GM12892 (cell line): ENCODE data around the gene EML4.

Source experiments
- DNase-seq: peaks from one replicate; pipeline ENCODE4 v3.0.0; 2011; ENCODE audit not compliant: insufficient read length
- FAIRE-seq: peaks from 2 replicates; lab custom pipeline; 2011; peaks lifted over from hg19 to GRCh38; lab: Jason Lieb, UNC
- POLR2A ChIP-seq: IDR thresholded peaks from 2 replicates; pipeline ENCODE4 v1.6.1; 2011; ENCODE audit warnings: low read depth, low read length, control low read depth
- POLR2AphosphoS5 ChIP-seq: IDR thresholded peaks from 2 replicates; pipeline ENCODE4 v1.6.1; 2011; ENCODE audit warnings: low read depth, low read length, control low read depth
- TAF1 ChIP-seq: IDR thresholded peaks from 2 replicates; pipeline ENCODE4 v1.6.1; 2011; ENCODE audit warnings: low read depth, mild to moderate bottlenecking, control low read depth, low read length, borderline replicate concordance

EML4 gene

DNA sequence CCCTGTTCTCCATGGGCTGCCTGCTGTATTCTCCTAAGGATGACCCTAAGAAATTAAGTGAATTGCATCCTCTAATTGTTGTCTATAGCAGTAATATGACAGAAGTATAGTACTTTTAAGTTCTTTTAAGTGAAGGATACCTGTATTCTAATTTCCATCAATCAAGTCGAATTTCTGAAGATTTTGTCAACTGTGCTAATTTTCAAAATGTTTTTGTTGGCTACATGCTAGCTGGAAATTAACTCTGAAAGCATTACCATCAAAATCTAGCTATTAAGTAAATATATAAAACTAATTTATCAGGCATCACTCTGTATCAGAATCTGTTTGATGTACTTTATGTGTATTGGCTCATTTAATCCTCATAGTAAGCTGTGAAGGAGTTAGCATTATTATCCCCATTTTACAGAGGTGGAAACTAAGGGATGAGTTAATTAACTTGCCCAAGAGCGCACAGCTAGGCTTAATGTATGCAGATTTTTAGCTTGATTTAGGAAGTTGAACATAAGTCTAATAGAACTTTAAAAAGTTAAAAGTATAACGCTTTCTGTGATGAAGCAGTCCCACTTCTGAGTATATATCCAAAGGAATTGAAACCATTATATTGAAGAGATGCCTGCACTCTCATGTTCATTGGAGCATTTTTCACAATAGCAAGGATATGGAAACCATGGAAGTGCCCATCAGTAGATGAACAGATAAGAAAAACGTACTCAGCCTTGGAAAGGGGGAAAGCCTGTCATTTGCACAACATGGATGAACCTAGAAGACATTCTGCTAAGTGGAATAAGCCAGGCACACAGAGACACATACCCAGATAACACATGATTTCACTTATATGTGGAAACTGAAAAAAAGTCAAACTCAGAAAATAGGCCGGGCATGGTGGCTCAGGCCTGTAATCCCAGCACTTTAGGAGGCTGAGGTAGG, 32.0 kb downstream of the EML4 start:
- DNase-seq (no peak), FAIRE-seq (no peak)
- TF ChIP-seq POLR2AphosphoS5 = no peak
- TF ChIP-seq TAF1 = no peak
- no peak for TF ChIP-seq POLR2A

DNA sequence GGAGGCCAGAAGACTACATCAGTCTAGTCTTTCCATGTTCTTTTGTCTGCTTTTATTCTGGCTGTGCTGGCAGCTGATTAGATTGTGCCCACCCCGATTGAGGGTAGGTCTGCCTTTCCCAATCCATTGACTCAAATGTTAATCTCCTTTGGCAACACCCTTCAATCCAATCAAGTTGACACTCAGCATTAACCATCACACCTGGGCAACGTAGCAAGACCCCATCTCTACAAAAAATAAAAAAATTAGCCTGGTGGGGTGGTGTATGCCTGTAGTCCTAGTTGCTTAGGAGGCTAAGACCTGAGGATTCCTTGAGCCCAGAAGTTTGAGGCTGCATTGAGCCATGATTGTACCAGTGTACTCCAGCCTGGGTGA, 33.5 kb downstream of the EML4 start:
- no peak for DNase-seq
- no peak for TF ChIP-seq POLR2AphosphoS5
- FAIRE-seq = no peak

GRCh38 chr2:42203792-42204191, 34.6 kb downstream of the EML4 start:
- no peak for DNase-seq
- TF ChIP-seq POLR2A (no peak), TAF1 (no peak), POLR2AphosphoS5 (no peak)
- FAIRE-seq = no peak

- FAIRE-seq = no peak
Measured at GRCh38 chr2:42205337-42205736, 36.2 kb downstream of the EML4 start.

GRCh38 chr2:42207826-42208225, 38.7 kb downstream of the EML4 start:
- TF ChIP-seq POLR2AphosphoS5 (no peak), TAF1 (no peak), POLR2A (no peak)
- DNase-seq (no peak), FAIRE-seq (no peak)

More at GRCh38 chr2:42205337-42205736, 36.2 kb downstream of the EML4 start:
- no peak for TF ChIP-seq POLR2A
- no peak for TF ChIP-seq TAF1
- TF ChIP-seq POLR2AphosphoS5 = no peak
- no peak for DNase-seq

GRCh38 chr2:42210203-42210602, 41.0 kb downstream of the EML4 start:
- FAIRE-seq = no peak
- DNase-seq = no peak
- TF ChIP-seq POLR2A = no peak
- TF ChIP-seq TAF1 = no peak
- no peak for TF ChIP-seq POLR2AphosphoS5

DNA sequence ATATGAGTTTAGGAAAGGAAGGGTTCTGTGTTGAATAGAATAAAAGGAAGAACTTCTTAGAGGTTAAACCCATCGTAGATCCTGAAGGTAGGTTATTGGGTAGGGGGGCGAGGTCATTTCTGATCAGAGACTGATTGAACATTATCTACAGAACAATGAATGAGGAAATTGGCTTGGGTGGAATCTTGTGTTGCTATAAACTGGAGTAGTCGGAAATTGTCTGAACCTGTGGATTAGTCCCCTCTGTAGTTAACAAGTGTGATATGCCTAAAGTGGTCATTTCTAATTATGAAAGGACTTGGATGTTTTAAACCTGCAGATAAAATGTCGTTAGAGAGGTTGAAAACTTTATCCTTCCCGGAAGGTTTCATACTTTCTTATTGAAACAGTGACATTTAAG, 42.1 kb downstream of the EML4 start:
- FAIRE-seq (no peak), DNase-seq (no peak)
- TF ChIP-seq POLR2AphosphoS5 (no peak), POLR2A (no peak), TAF1 (no peak)

- FAIRE-seq (no peak), DNase-seq (no peak)
- no peak for TF ChIP-seq POLR2AphosphoS5
- TF ChIP-seq TAF1 = no peak
- no peak for TF ChIP-seq POLR2A
Measured at GRCh38 chr2:42214669-42215068, 45.5 kb downstream of the EML4 start.

DNA sequence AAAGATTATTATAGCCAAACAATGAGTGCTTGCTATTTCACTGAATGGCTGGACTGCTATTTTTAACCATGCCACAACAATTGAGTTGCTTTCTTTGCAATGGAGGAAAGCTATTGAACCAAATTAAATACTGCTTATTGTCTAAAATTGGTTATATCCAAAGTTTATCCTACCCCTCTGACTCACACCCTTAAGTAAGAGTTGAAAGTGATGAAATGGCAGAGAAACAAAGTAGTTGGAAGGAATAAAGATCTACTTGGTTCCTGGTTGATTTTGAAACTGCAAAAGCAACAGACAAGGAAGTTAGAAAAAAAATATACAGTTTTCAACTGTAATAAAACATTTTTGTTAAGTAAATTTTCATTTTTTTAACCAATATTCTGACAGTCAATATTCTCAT, 47.5 kb downstream of the EML4 start:
- TF ChIP-seq POLR2A (no peak), TAF1 (no peak), POLR2AphosphoS5 (no peak)
- no peak for DNase-seq
- no peak for FAIRE-seq

GRCh38 chr2:42217307-42217706, 48.2 kb downstream of the EML4 start:
- no peak for FAIRE-seq
- DNase-seq = no peak
- no peak for TF ChIP-seq POLR2A
- TF ChIP-seq TAF1 = no peak
- no peak for TF ChIP-seq POLR2AphosphoS5

DNA sequence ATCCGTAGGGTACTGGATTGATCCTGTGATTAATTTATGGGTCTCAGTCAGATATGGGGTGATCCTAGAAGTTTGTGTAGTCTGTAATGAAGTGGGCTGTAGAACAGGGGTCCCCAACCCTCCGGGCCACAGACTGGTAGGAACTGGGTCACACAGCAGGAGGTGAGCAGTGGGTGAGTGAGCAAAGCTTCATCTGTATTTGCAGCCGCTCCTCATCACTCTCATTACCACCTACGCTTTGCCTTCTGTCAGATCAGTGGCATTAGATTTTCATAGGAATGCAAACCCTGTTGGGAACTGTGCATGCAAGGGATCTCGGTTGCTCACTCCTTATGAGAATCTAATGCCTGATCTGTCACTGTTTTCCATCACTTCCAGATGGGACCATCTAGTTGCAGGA, 48.8 kb downstream of the EML4 start:
- no peak for DNase-seq
- FAIRE-seq = no peak

GRCh38 chr2:42218712-42219111, 49.6 kb downstream of the EML4 start:
- no peak for TF ChIP-seq POLR2A
- no peak for TF ChIP-seq TAF1
- TF ChIP-seq POLR2AphosphoS5 = no peak
- FAIRE-seq (no peak), DNase-seq (no peak)

More for the DNA sequence above, 48.8 kb downstream of the EML4 start:
- TF ChIP-seq TAF1 (no peak), POLR2A (no peak), POLR2AphosphoS5 (no peak)

- no peak for DNase-seq
- FAIRE-seq = no peak
- TF ChIP-seq POLR2AphosphoS5 = no peak
- TF ChIP-seq TAF1 = no peak
- TF ChIP-seq POLR2A = no peak
Measured at GRCh38 chr2:42219160-42219559, 50.0 kb downstream of the EML4 start.
